Measurements from ENCODE around the gene FEZ2. TPM values are rescaled to one million over a fixed set of nuclear protein-coding genes. Genes with fewer than 3 reads are reported as not detected.

FEZ2 gene
- total and polyA plus RNA-seq, 8 donors = 47.5 to 74.0 (median 69.8) TPM

DNA sequence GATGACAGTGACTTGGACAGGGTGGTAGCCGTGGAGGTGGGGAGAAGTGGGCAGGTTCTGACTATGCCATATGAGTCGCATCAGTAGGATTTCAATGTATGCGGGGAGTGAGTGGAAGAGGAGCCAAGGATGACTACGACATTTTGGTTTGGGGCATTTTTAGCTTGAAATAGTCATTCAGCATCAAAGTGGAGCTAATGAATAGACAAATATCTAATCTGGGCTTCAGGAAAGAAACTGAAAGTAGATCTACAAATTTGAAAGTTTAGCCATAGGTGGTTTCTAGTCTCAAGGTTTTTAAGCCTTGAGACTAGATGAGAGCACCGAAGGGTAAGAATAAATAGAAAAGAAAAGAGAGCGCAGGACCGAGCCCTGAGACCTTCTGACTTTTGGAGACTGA lies 58.3 kb downstream of the FEZ2 start:
- Histone ChIP-seq H3K9me3 (no peaks in the 10 kb centered on the region), H3K36me3 (peaks cover 0 to 39% of the 10 kb centered on the region in 2 donors), H3K4me1 (no peaks in the 10 kb centered on the region), H3K27ac (no peak overlapping the region), H3K27me3 (no peaks in the 10 kb centered on the region), H3K4me3 (no peak overlapping the region)
- no peak for ATAC-seq
- TF ChIP-seq, protein P1, sequence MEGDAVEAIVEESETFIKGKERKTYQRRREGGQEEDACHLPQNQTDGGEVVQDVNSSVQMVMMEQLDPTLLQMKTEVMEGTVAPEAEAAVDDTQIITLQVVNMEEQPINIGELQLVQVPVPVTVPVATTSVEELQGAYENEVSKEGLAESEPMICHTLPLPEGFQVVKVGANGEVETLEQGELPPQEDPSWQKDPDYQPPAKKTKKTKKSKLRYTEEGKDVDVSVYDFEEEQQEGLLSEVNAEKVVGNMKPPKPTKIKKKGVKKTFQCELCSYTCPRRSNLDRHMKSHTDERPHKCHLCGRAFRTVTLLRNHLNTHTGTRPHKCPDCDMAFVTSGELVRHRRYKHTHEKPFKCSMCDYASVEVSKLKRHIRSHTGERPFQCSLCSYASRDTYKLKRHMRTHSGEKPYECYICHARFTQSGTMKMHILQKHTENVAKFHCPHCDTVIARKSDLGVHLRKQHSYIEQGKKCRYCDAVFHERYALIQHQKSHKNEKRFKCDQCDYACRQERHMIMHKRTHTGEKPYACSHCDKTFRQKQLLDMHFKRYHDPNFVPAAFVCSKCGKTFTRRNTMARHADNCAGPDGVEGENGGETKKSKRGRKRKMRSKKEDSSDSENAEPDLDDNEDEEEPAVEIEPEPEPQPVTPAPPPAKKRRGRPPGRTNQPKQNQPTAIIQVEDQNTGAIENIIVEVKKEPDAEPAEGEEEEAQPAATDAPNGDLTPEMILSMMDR (IDR thresholded peaks at IDR 0.05) = no peak
- no peak for DNase-seq
- intact Hi-C loops (cut with DNase I) = no loop called here

DNA sequence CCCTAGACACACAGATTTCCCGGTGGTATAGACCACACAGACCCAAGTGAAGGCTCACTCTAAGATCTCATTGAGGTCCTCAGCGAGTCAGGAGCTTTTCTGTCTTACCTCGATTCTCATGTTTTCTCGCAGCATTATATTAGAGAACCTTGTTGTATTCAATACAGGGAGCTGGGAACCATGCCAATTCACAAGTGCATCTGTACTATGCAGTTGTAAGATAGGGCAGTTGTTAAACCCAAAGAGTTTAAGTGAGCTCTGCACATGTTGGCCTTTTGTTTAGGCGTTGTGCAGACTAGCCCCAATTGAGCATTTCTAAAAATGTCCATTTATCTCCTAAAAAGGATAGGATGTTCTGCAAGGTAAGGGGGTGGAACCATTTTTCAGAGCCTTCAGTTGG lies 59.6 kb downstream of the FEZ2 start:
- Histone ChIP-seq H3K27me3 (no peaks in the 10 kb centered on the region), H3K4me1 (no peaks in the 10 kb centered on the region), H3K27ac (no peak overlapping the region), H3K9me3 (peaks cover 0 to 3% of the 10 kb centered on the region in 2 donors), H3K36me3 (peaks cover 0 to 30% of the 10 kb centered on the region in 2 donors), H3K4me3 (no peak overlapping the region)
- peak in 1 of 4 donors; percentile 52 for DNase-seq
- peak; percentile 69 for ATAC-seq
- intact Hi-C loops (cut with DNase I) = no loop called here
- TF ChIP-seq, protein P1 (IDR thresholded peaks at IDR 0.05) = no peak

DNA sequence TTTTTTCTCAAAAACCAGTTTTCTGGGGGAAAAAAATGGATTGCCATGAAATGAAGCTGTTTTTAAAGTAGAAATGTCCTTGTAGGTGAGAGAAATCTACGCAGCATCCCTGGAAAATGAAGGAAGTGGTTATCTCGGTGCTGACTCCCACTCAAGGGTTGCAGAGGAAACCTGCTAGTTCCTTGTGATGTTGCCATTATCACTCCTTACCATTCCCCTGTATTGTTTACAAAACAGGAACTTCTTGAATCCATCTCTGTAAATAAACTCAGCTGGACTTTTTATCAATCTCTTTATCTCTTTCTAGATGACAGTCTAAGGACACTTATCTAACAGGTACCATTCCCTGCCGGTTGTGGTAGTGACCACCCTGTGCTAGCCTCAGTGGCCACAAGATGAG lies 61.2 kb downstream of the FEZ2 start:
- DNase-seq = no peak
- H3K36me3 ChIP-seq = peaks cover 0 to 24% of the 10 kb centered on the region in 2 donors

DNA sequence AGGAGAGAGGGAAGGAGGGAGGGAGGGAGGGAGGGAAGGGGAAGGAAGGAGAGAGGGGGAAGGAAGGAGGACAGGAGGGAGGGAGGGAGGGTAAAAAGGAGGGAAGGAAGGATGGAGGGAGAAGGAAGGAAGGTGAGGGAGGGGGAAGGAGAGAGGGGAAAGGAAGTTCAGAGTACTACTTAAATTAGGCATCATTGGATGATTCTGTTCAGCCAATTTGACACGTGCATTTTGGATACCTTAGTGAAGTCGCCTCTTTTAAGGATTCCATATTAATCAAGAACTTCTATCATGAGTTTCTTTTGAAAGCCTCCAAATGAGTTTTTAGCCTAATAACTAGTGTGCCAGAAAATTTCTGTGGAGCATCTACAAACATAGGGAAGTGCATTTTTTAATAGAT lies 62.9 kb downstream of the FEZ2 start:
- Histone ChIP-seq H3K4me3 (no peak overlapping the region), H3K9me3 (peaks cover 0 to 3% of the 10 kb centered on the region in 2 donors), H3K27ac (no peak overlapping the region), H3K4me1 (peaks cover 0 to 8% of the 10 kb centered on the region in 2 donors), H3K36me3 (peaks cover 0 to 8% of the 10 kb centered on the region in 2 donors), H3K27me3 (no peaks in the 10 kb centered on the region)
- intact Hi-C loops (cut with DNase I) = no loop called here
- DNase-seq (no peak), ATAC-seq (no peak)
- TF ChIP-seq, protein P1 (IDR thresholded peaks at IDR 0.05) = no peak

More for the DNA sequence above, 61.2 kb downstream of the FEZ2 start:
- H3K9me3 ChIP-seq = peaks cover 0 to 3% of the 10 kb centered on the region in 2 donors
- H3K4me3 ChIP-seq = no peak overlapping the region
- no peak overlapping the region for H3K27ac ChIP-seq
- TF ChIP-seq, protein P1 (IDR thresholded peaks at IDR 0.05) = no peak
- no peaks in the 10 kb centered on the region for H3K4me1 ChIP-seq
- intact Hi-C loops (cut with DNase I) = no loop called here
- no peak for ATAC-seq
- no peaks in the 10 kb centered on the region for H3K27me3 ChIP-seq

DNA sequence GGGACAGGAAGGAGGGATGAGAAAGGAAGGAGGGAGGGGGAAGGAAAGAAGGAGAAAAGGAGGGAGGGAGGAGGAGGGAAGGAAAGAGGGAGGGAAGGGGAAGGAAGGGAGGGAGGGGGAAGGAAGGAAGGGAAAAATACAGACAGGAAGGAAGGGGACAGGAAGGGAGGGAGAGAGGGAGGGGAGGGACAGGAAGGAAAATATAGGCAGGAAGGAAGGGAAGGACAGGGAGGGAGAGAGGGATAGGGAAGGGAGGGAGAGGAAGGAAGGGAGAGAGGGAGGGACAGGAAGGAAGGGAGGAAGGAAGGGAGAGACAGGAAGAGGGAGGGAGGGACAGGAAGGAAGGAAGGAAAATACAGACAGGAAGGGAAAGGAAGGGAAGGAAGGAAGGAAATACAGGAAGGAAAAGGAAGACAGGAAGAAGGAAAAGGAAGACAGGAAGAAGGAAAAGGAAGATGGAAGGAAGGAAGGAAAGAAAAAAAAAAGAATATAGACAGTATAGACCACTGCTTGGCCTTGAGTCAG lies 63.6 kb downstream of the FEZ2 start:
- Histone ChIP-seq H3K9me3 (peaks cover 0 to 3% of the 10 kb centered on the region in 2 donors), H3K4me1 (peaks cover 0 to 8% of the 10 kb centered on the region in 2 donors), H3K4me3 (no peak overlapping the region), H3K27me3 (no peaks in the 10 kb centered on the region), H3K36me3 (peaks cover 0 to 8% of the 10 kb centered on the region in 2 donors), H3K27ac (no peak overlapping the region)
- intact Hi-C loops (cut with DNase I) = no loop called here
- TF ChIP-seq, protein P1 (IDR thresholded peaks at IDR 0.05) = no peak
- no peak for DNase-seq
- ATAC-seq = no peak
